NCI-H524 (cell line): Measurements from ENCODE around the gene RHOJ.
A peak's percentile ranks its signal among the peaks of the same experiment; 100 is the strongest.
"Not testable (repeated sequence)": the region's sequence is repeated elsewhere in the genome, so short reads cannot be mapped to it uniquely, and the experiment has no call there.

Source experiments
- DNase-seq, 2 experiments: peaks; one replicate each; lab custom pipeline; 2025; lab: John Stamatoyannopoulos, UW

RHOJ gene

DNA sequence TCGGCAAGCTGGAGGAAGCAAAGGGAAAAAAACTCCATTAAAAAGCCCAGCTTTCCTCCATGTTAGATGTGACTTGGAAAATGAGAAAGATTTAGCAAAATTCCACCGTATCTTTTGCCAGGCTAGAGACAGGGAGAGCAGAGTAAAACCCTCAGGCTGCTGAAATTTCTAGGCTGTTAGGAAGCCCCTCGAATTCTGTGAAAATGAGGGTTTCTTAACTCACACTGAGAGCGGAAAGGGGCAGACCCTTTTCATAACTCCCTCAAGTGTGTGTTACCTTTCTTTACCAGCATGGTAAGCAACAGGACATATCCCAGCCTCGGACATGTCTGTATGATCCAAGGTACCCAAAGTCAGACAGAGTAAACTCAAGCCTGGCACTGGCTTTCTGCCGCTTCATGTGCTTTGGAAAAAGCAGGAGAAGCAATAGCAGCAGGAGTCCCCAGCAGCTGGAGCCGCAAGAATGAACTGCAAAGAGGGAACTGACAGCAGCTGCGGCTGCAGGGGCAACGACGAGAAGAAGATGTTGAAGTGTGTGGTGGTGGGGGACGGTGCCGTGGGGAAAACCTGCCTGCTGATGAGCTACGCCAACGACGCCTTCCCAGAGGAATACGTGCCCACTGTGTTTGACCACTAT lies at the start of gene RHOJ:
TSS of gene RHOJ (plus strand) at position 37 of the 637 bp plus-strand sequence. CDS start at position 464, 427 bp downstream.
- DNase-seq = peak; percentile 54 to 78

DNA sequence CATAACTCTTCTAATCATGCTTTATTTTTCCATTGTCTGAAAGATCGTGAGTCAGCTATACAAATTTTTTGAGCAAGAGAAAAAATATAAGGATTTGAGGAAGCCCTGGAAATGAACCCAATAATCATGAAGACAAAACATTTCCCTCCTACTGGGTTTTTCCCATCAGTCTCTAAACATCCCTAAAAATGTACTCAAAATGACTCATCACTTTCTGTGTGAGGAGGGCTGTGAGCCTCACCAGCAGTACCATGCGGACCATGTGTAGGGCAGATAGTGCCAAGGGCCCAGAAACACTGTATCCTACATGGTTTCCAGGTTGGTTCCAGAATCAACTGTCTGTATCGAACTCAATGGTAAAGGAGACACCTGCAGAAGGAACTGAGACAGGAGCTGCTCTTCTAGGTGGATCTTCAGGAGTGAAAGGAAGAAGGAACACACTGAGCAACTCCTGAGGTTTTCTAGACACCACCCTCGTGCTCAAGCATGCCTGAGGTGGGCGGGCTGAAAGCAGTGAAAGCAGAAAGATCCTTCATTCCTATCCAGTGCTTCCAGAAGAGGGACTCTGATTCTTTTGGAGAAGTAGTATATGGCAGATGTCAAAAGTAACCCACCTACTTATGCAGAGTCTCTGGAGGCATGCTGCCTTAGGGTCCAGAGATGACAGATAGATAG lies 48.6 kb upstream of the RHOJ start:
- no peak for DNase-seq

DNA sequence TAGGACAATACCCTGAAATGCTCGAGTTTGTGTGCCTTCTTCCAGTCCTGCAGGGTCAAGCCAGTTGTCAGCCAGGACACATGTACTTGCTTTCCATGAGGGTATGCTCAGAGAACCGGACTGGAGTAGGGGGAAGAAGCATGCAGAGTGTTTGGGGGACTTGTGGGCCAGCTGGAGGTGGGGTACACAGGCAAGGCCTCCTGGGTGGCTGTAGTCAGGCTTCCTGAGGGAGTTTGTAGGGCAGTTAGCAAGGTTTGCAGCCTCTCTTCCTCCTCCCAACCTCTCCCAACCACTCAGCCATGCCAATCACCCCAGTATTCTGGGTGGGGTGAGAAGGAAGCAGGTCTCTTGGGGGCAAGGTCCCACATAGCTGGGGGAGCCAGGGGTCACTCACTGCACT lies 47.0 kb upstream of the RHOJ start:
- DNase-seq = no peak

DNA sequence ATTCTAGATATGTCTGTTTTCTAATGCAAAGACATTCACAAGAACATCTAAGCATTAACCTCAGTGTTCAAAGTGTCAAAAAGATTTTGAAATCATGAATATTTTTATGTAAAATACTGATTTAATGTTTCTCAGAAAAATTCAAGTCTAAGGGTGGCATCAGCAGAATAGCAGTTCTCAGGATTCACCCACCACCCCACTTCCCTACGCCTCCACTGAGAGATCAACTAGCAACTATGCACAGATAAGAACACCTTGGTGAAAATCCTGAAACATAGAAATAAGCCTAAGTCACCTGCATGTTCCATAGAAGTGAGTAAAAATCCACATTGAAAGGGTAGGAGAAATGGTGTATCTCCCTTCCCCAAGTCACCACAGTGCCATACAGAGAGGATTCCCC lies 40.9 kb upstream of the RHOJ start:
- no peak for DNase-seq

DNA sequence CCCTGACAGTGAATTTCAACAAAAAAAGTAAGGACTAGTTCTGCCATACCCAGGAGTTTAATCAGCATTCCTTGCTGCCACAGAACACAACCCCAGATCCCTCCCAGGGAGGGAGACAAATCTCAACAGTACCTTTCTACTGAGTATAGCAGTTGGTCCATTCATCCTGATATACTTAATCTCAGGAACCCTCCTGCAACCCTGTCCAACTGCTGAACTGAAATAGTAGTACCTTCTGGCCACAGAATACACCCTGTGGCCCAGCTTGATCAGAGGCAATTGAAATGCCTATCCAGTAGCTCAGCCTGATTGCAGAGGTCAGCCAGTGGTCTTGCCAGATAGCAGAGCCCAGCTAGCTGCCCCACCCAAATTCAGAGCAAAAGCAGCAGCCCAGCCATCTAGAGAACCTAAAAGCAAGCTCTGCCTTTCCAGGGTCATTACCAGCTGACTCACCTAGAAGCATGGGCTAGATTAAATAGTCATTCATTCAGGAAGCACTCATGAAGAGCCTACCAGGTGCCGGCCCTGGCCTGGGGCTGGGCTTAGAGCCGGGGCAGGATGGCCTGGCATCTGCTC lies 40.0 kb upstream of the RHOJ start:
- no peak for DNase-seq

DNA sequence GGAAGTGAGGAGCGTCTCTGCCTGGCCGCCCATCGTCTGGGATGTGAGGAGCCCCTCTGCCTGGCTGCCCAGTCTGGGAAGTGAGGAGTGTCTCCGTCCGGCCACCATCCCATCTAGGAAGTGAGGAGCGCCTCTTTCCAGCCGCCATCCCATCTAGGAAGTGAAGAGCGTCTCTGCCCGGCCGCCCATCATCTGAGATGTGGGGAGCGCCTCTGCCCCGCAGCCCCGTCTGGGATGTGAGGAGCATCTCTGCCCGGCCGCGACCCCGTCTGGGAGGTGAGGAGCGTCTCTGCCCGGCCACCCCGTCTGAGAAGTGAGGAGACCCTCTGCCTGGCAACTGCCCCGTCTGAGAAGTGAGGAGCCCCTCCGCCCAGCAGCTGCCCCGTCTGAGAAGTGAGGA lies 39.0 kb upstream of the RHOJ start:
- not testable (repeated sequence) for DNase-seq

DNA sequence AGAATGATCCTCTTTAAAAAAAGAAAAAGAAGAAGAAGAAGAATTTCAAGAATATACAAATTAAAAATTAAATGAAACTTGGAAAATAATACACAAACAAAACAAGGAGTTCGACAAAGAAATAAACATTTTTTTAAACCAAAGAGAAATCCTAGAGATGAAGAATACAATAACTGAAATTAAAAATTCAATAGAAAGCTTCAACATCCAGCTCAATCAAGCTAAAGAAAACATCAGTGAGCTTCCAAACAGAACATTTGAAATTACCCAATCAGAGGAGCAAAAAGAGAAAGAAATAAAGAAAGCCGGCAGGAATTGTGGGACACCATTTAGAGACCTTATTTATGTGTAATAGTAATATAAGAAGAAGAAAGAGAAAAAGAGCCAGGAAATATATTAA lies 37.2 kb upstream of the RHOJ start:
- no peak for DNase-seq

DNA sequence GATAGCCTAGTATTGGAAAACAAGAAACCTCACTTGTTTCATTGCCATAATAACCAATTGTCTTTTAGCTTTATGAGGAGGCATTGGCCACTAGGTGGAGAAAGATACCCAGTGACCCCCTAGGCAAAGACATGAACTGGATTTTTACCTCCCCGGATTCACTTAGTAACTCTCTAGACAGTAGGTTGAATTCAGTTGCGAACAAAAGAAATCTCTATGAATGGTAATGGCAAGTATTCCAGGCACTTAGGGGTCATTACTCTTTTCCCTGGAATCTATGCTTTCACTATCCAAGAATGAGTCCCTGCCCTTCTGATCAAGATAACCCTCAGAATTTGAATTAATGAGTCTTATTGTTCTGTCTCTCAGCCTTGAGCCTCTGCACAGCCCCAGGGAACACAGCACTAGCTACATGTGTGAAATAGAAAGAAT lies 29.5 kb upstream of the RHOJ start:
- peak; percentile 61 to 80 for DNase-seq

DNA sequence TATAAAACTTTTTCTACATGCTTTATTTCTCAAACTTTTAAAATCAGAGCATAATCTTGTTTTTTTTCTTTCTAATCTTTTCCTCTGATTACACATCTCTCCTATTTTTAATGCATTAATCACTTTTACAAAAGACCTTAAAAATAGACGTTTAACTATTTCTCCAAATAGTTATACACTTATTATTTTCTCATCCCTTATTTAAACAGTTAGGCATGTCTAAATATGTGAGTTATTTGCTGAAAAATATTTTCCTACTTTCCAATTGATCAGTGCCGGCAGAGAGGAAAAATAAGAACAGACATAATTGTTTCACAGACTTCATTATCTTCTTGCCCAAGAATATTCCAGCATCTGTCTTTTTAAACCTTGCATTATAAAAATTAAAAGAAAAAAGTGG lies 28.7 kb upstream of the RHOJ start:
- DNase-seq = no peak

DNA sequence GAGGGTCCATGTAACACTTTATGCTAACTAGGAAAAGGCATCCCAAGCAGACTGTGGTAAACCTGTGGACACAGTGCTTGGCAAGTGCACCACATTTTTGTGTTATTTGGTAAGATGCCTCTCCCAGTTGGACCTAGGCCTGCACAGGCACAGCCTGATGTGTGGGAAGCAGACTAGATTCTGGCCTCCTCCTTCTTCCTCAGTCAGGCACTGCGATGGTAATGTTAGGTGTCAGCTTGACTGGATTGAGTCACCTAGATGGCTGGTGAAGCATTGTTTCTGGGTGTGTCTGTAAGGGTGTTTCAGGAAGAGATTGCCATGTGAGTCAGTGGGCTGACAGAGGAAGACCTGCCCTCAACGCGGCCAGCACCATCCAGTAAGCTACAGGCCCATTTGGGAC lies 25.3 kb upstream of the RHOJ start:
- DNase-seq = no peak

DNA sequence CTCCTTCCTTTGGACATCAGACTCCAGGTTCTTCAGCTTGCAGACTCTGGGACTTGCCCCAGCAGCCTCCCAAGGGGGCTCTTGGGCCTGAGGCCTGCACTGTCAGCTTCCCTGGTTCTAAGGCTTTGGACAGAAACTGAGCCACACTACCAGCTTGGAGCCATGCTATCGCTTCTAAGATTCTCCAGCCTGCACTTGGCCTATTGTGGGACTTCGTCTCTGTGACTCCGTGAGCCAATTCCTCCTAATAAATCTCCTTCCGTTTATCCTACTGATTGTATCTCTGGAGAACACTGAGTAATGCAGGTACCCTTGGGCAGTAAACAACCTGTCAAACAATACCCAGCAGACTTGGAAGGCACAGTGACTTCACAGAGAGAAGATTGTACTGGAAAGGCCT lies 24.9 kb upstream of the RHOJ start:
- DNase-seq = no peak

DNA sequence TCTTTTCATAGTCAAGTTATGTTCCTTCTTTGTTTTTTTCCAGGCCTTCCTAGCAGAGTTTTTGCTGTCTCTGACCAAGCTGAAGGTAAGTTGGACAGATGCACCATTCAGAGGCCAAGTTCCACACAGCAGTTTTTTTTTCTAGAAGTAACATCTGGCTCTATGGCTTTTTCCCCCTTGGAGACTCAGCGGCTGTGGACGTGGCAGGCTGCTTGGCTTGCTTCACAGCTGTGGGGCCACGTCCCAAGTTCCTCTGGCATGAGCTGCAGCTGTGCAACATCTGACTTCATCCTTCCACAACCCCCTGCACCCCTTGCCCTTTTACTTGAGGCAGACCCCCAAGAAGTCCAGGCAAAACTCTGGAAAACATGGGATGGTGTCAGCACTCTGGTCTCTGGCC lies 24.2 kb upstream of the RHOJ start:
- DNase-seq = no peak

DNA sequence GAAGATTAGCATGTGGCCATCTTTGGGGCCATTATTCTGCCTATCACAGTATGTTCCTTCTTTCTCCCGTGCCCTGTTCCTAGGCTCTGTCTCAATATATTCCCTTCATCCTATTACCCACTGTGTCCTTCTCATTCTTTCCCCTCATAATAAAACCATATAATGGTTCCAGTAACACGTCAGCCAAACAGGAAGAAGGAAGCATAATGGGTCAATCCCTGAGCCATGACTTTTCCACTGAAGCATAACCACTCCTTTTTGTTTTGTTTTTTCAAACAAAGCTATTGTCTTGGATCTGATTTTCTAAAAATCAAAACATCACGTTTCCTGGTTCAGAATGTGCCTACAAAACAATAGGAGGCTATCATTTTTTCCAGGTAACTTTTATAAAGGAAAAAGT lies 21.3 kb upstream of the RHOJ start:
- no peak for DNase-seq

DNA sequence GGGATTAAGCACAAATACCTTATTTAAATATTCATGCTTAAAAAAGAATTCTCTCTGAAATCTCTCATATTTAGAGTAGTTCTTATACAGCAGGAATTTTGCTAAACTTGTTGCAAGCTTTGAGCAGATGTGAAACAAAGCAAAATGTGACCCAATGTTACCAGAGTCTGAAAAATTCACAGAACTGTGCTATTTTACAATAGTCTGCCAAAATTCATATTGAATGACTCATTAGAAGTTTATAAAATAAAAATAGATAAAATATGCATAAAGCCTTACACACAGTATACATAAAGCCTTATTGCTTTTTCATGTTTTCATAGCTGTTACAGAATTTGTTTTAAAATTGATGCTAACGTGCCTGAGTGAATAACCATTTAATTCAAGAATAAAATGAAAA lies 17.8 kb upstream of the RHOJ start:
- DNase-seq = no peak

DNA sequence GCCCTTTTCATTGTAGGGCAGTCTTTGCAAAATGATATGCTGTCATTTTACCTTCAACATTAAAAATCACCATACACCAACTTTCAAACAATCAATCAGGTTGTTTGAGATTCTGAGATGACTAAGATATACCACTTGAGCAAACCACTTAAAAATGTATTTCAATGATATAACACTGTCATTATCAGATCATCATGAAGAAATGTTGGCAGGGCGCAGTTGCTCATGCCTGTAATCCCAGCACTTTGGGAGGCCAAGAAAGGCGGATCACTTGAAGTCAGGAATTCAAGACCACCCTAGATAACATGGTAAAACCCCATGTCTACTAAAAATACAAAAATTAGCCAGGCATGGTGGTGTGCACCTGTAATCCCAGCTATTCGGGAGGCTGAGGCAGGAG lies 13.0 kb upstream of the RHOJ start:
- DNase-seq = no peak

DNA sequence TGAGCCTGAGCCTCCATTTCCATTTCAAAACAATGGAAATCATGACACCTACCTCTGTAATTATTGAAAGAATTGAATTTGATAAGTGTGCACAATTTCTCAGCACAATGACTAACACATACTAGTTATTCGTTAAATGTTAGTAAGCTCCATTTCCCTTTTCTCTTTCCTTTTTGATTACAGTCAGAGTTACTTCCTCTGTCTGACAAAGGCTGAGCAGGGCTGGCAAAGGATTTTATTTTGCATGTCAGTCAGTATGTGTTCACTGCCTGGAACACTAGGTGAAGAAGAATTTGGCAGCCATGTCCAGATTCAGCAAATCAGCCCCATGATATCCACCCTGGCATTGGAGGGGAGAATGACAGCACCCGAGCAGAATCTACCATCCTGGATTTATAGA lies 12.2 kb upstream of the RHOJ start:
- no peak for DNase-seq

DNA sequence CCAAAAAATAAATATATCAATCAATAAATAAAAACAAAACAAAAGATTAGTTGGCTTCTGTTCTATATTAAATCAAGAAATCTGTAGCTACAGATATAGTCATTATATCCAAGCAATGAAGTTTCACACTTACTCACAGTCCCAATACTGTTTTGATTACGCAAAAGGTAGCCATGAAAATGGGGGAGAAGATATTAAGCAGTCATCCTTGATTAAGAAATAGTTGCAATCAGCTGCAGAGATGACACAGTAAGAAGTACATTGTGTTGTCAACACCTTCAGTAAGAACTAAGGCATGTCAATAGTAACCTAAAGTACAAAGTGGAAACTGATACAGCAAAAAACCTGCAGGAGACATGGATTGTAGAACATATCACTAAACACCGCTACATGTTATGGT lies 11.0 kb upstream of the RHOJ start:
- no peak for DNase-seq

DNA sequence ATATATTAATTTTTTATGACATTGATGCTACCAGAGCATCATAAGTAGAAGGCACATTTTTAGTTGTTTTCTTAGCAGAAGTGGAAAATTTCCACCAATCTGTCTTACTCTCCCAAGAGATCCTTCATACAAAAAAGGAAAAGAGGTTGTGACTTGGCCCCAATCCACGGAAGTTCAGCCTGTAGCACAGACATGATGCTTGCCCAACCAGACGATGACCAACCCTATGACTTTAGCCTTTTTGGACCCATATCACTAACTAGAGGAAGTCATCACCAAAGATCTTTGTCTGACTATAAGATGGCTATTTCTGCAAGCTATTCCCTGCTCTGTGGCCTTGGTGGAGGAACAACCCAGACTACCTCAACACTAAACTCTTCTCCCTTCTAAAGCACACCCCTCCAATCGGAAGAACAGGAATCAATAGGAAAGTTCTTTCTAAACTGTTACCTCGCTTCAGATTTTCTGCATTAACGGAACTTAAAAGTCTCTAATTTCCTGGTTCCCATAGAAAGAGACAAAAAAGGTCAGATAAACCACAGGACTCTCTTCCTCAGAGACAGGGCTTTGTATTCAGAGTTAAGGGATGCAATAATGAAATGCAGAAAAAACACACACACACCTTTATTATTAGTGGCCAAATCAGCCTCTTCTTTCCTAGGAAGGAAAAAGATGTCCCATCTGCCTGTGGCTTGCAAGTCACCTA lies 4.1 kb upstream of the RHOJ start:
- no peak for DNase-seq

DNA sequence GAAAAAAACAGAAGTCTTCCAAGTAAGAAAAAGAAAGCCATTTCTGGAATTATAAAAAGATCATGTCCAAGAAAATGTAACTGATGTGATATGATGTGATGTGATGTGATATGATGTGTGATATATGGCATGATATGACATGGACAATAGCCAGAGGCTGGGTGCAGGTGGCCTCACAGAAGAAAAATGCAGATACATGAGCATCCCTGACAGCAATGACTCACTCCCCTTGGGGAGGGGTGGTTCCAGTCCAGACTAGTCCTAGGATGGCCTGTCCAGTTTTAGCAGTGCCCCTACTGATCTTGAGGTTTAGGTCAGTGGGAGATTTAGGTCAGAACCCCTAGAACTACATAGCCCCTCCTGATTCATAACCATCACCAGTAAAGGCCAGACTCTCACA lies 3.5 kb upstream of the RHOJ start:
- no peak for DNase-seq

DNA sequence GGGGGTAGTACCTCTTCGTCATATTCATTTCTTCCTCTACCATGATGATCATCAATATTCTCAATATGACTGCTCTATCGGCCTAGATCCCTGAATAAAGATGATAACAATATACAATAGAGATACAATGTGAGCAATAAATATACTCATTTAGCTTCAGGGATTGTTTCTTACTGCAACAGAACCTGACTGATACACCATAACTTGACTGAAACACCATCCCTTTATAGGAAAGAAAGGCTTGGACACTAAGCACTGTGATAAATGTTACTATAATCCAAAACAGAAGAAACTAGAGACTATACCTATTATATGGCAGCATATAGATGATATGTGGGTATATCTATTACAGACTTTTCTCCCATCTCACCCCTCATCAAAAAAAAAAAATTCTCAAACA lies 1.2 kb upstream of the RHOJ start:
- DNase-seq = no peak

DNA sequence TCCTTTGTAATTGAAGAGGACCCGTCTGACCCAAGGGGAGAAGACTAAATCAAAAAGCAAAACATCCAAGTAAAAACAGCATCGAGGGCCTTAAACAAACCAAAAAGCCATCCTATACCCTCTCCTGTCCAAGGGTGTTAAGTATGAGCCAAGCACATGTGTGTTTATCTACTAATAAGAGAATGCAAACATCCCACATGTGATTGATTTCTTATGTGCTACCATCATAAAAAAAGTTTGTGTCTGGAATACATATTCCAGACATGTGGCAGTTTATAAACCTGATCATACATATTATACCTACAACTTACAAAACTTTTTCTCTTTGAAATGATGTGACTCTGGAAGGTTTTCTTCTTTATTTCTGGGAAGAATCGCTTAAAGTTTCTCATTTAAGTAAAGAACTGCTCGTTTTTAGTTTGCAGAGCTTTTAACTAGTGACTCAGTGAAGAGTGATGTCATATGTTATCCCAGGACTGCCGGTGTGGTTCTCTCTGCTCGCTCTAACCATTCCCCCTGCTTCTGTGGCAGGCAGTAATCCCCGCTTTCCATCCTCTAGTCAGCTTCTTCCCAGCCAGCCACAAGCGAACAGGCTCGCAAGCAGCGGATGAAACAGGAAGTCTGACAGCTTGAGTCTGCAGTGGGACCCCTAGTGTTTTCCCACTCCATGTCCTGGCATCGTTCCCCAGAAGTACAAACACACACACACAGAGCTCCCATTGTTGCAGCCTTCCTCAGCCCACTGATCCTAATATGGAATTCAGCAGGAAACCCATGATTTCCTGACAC lies 431 bp upstream of the RHOJ start:
- peak; percentile 84 to 93 for DNase-seq

DNA sequence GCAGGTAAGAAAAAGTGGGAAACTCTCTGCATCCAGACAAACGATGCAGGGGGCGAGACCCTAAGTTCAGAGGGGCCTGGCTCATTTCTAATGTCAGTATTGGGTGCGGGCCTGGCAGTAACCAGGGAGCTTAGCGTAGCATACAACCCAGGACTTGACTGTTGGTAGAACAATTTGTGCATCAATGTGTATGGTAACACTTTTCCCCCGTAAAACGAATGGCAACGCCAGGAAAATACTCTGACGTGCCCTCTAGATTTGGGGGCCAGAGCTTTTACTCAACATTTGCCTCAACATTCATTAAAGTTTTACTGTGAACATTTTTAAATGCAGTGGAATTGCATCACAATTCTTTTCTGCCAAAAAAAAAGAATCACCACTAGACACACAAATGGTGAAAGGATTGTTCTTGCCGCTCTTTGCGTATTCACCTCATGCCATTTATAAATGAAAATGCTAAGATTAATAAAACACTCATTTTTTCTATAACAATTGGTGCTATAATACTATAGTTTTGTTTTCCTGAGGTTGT lies 867 bp downstream of the RHOJ start:
- DNase-seq = no peak
